SK-N-SH (cell line): Measurements from ENCODE around the gene RERG. TPM values are rescaled to one million over a fixed set of nuclear protein-coding genes. Genes with fewer than 3 reads are reported as not detected.

Experiments
- CTCF ChIA-PET: fragments of 300-600, 350-600 bp; formaldehyde crosslinking; extraction: SDS; loops from one replicate; lab custom pipeline; 2021; lab: Yijun Ruan, JAX
- POLR2A ChIA-PET: fragments of 350-600 bp; sonication (Branson Sonifier 250); formaldehyde crosslinking; extraction: SDS; loops from one replicate; lab custom pipeline; 2020; ENCODE audit warnings: antibody characterized with exemption, inconsistent platforms; lab: Yijun Ruan, JAX
- DNase-seq: peaks from one replicate; pipeline ENCODE4 v3.0.0; 2012
- H2AFZ ChIP-seq: fragments of 200-600 bp; sonication (generic); 2 replicates; pipeline ENCODE4 v1.8.1; 2016; ENCODE audit warnings: antibody characterized with exemption, mild to moderate bottlenecking, low read depth
- H3F3A ChIP-seq: fragments of 200-600 bp; sonication (generic); replicated peaks from 2 replicates; pipeline ENCODE3; 2016; ENCODE audit warnings: antibody characterized with exemption, mild to moderate bottlenecking; ENCODE audit not compliant: insufficient read depth
- H3K27ac ChIP-seq, 2 experiments: fragments of 200-500 bp in 1 of 2; fragments of 200-600 bp in 1 of 2; sonication (Bioruptor generic) in 1 of 2; sonication (generic), shearing (Covaris generic) in 1 of 2; 2 replicates each; pipeline versions ENCODE4 v1.5.1 to v1.6.1; 2014 to 2016; ENCODE audit warnings: low read depth in 2 of 2, inconsistent platforms in 1 of 2, low read length in 1 of 2, mild to moderate bottlenecking in 1 of 2, mixed read lengths in 1 of 2
- H3K27me3 ChIP-seq: fragments of 200-600 bp; sonication (generic), shearing (Covaris generic); 2 replicates; pipeline ENCODE4 v1.6.1; 2016; ENCODE audit warnings: mixed run types; ENCODE audit not compliant: insufficient read depth
- H3K36me3 ChIP-seq, 2 experiments: fragments of 200-500 bp in 1 of 2; fragments of 200-600 bp in 1 of 2; sonication (Bioruptor generic) in 1 of 2; sonication (generic) in 1 of 2; replicated peaks in 1 of 2; 2 replicates each; pipeline versions ENCODE3 to v1.5.1; 2014 to 2016; ENCODE audit warnings: low read length in 1 of 2, mild to moderate bottlenecking in 1 of 2; ENCODE audit not compliant: insufficient read depth in 2 of 2, control insufficient read depth in 1 of 2
- H3K4me1 ChIP-seq, 2 experiments: fragments of 200-500 bp in 1 of 2; fragments of 200-600 bp in 1 of 2; sonication (Bioruptor generic) in 1 of 2; sonication (generic), shearing (Covaris generic) in 1 of 2; 2 replicates each; pipeline versions ENCODE4 v1.5.1 to v1.6.1; 2014 to 2016; ENCODE audit warnings: low read depth in 1 of 2, low read length in 1 of 2, mixed run types in 1 of 2; ENCODE audit not compliant: insufficient read depth in 2 of 2, control insufficient read depth in 1 of 2
- H3K4me2 ChIP-seq: fragments of 200-600 bp; sonication (generic), shearing (Covaris generic); 2 replicates; pipeline ENCODE4 v1.6.1; 2017; ENCODE audit warnings: mixed run types
- H3K4me3 ChIP-seq, 2 experiments: fragments of 200-500 bp in 1 of 2; fragments of 200-600 bp in 1 of 2; sonication (Bioruptor generic) in 1 of 2; sonication (generic), shearing (Covaris generic) in 1 of 2; 2 replicates each; pipeline versions ENCODE4 v1.5.1 to v1.8.1; 2014 to 2016; ENCODE audit warnings: low read depth in 2 of 2, inconsistent platforms in 1 of 2, low read length in 1 of 2, mild to moderate bottlenecking in 1 of 2, mixed read lengths in 1 of 2, moderate library complexity in 1 of 2
- H3K79me2 ChIP-seq: fragments of 200-600 bp; sonication (generic); 2 replicates; pipeline ENCODE4 v1.8.1; 2017; ENCODE audit warnings: mild to moderate bottlenecking; ENCODE audit not compliant: insufficient read depth
- H3K9ac ChIP-seq: fragments of 200-600 bp; sonication (generic); 2 replicates; pipeline ENCODE4 v1.6.1; 2017; ENCODE audit warnings: mixed run types
- H3K9me2 ChIP-seq: fragments of 200-600 bp; sonication (generic); 2 replicates; pipeline ENCODE4 v1.6.1; 2017; ENCODE audit warnings: mixed run types
- H3K9me3 ChIP-seq: fragments of 200-600 bp; sonication (generic); 2 replicates; pipeline ENCODE4 v1.6.1; 2017; ENCODE audit warnings: mixed run types, mild to moderate bottlenecking, moderate library complexity
- H4K20me1 ChIP-seq: fragments of 200-600 bp; sonication (generic); 2 replicates; pipeline ENCODE4 v1.6.1; 2017; ENCODE audit warnings: mild to moderate bottlenecking, mixed run types; ENCODE audit not compliant: insufficient read depth
- CHD2 ChIP-seq: fragments of 150-350 bp; IDR thresholded peaks from 2 replicates; pipeline ENCODE4 v1.6.1; 2018; ENCODE audit warnings: low read length; ENCODE audit not compliant: partially characterized antibody
- ELF1 ChIP-seq: IDR thresholded peaks from 2 replicates; pipeline ENCODE4 v1.4.0; 2012
- EP300 ChIP-seq, 2 experiments: IDR thresholded peaks; 2 replicates each; pipeline versions ENCODE4 v1.4.0 to v1.6.1; 2012; ENCODE audit warnings: borderline replicate concordance in 1 of 2, low read depth in 1 of 2, low read length in 1 of 2
- FOSL2 ChIP-seq: IDR thresholded peaks from 2 replicates; pipeline ENCODE4 v1.4.0; 2012; ENCODE audit warnings: low read depth, mild to moderate bottlenecking, moderate library complexity, borderline replicate concordance
- FOXJ3 ChIP-seq: sonication (generic); formaldehyde crosslinking; IDR thresholded peaks from 2 replicates; pipeline ENCODE4 v1.5.1; 2020; ENCODE audit warnings: mild to moderate bottlenecking, missing genetic modification reagents
- GATA2 ChIP-seq: sonication (generic); formaldehyde crosslinking; IDR thresholded peaks from 2 replicates; pipeline ENCODE4 v1.5.0; 2020; ENCODE audit warnings: mild to moderate bottlenecking, missing genetic modification reagents
- MEF2A ChIP-seq: IDR thresholded peaks from 2 replicates; pipeline ENCODE4 v1.4.0; 2012; ENCODE audit warnings: low read depth, borderline replicate concordance
- NFIC ChIP-seq: IDR thresholded peaks from 2 replicates; pipeline ENCODE4 v1.4.0; 2012; ENCODE audit warnings: borderline replicate concordance
- NRF1 ChIP-seq: IDR thresholded peaks from 2 replicates; pipeline ENCODE4 v1.6.1; 2012; ENCODE audit warnings: low read depth, mild to moderate bottlenecking, low read length
- POLR2AphosphoS5 ChIP-seq: IDR thresholded peaks from 2 replicates; pipeline ENCODE4 v1.6.1; 2012; ENCODE audit warnings: low read depth, low read length
- RAD21 ChIP-seq: IDR thresholded peaks from 2 replicates; pipeline ENCODE4 v1.6.1; 2012; ENCODE audit warnings: mild to moderate bottlenecking, low read length
- RFX5 ChIP-seq: IDR thresholded peaks from 2 replicates; pipeline ENCODE4 v1.6.1; 2012; ENCODE audit warnings: mild to moderate bottlenecking, improper control_type of control experiment, low read length
- RXRA ChIP-seq: IDR thresholded peaks from 2 replicates; pipeline ENCODE4 v1.4.0; 2012; ENCODE audit warnings: low read depth, mild to moderate bottlenecking, borderline replicate concordance
- SIN3A ChIP-seq: IDR thresholded peaks from 2 replicates; pipeline ENCODE4 v1.6.1; 2012; ENCODE audit warnings: low read depth, mild to moderate bottlenecking, low read length, moderate library complexity, borderline replicate concordance
- TCF12 ChIP-seq: IDR thresholded peaks from 2 replicates; pipeline ENCODE4 v1.4.0; 2012
- TEAD4 ChIP-seq: IDR thresholded peaks from 2 replicates; pipeline ENCODE4 v1.4.0; 2012; ENCODE audit warnings: mild to moderate bottlenecking, borderline replicate concordance; ENCODE audit not compliant: insufficient read depth
- YY1 ChIP-seq: IDR thresholded peaks from 2 replicates; pipeline ENCODE4 v1.4.0; 2012; ENCODE audit warnings: low read depth, mild to moderate bottlenecking
- WGBS: methylation state at CpG from one replicate; pipeline ENCODE4 v1.1.6; 2017; ENCODE audit warnings: low lambda C conversion rate; 5-methylcytosine and 5-hydroxymethylcytosine counted together
- polyA plus RNA-seq, 3 experiments: library from polyadenylated mRNA; depleted of rRNA; stranded (reverse); fragments of >200 nt; gene quantifications; 2 replicates each; pipeline ENCODE4 v1.2.3, GENCODE V29; 2012
- TF ChIP-seq, protein P1 (sequence below): IDR thresholded peaks from 2 replicates; pipeline ENCODE4 v1.4.0; 2012; ENCODE audit warnings: low read depth
- TF ChIP-seq, protein P2 (sequence below): fragments of 200-600 bp; sonication (generic); IDR thresholded peaks from 2 replicates; pipeline ENCODE4 v1.6.1; 2017; ENCODE audit warnings: antibody characterized with exemption, mild to moderate bottlenecking, moderate library complexity
- TF ChIP-seq, protein P3 (sequence below): IDR thresholded peaks from 2 replicates; pipeline ENCODE4 v1.6.1; 2012; ENCODE audit warnings: mild to moderate bottlenecking, low read depth, low read length, moderate library complexity
- TF ChIP-seq, protein P4 (sequence below): IDR thresholded peaks from 2 replicates; pipeline ENCODE4 v1.4.0; 2012; ENCODE audit warnings: low read depth, borderline replicate concordance

RERG gene
- polyA plus RNA-seq, 1 of the 3 experiments (the other 2 are of a cell fraction) = 0.49 TPM

DNA sequence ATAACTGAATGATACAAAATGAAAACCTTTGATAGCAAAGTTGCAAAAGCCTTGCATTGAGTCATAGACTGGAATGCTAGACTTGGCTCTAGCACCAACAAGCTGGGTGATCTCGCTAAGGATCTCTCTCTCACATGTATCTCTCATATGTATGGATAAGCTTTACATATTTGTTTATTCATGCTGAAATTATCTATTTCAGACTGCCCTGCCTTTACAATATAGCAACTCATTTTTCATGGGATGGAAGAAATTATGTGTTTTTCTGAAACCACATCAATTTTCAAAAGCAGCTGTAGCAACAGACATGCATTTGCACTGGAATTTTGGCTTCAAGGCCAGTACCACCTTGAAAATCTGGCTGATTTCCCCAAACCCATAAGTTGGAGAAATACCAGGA is 11.4 kb downstream of the RERG start:
- POLR2A ChIA-PET = no interaction called here

DNA sequence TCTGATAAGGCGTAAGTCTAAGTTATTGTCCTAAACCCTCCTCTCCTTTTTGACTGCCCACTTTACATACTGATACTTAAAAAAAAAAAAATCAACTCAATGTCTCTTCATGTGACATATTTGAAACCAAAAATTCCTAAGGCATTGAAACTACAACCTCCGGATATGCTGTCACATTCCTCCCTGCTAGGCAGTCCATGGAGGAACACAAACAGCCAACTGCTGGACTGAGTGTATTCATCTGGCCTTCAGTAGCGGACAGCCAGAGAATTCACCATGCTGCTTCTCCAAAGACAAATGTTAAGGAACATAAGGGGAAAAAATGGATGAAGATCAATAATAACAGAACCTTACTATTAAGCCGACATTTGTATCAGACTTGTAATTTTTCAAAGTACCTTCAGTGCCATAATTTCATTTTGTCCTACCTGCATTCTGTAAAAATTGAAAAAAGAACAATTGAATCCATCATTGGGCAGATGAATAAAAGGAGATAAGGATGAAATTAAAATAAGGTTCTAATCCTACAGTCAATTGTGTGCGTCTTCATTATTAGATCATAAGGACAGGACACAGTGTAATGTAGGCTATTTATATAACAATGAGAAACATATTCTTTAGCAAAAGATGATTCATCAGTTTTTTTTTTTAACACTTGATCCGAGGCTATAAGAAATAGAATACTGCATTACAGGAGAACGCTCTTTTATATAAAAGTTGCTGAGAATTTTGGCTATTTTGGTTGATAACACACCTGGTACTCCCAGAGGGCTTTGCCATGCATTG is 12.2 kb downstream of the RERG start:
- no peak overlapping the region for H2AFZ ChIP-seq
- TF ChIP-seq FOSL2 (no peak), MEF2A (no peak), YY1 (no peak), FOXJ3 (CRISPR knock-in tag) (no peak), NFIC (no peak), NRF1 (no peak), RXRA (no peak), GATA2 (CRISPR knock-in tag) (no peak), SIN3A (no peak), RAD21 (no peak), RFX5 (no peak), ELF1 (no peak), EP300 (IDR thresholded peaks at IDR 0.05; ENCODE audit: borderline replicate concordance in 1 of 2, low read depth in 1 of 2, low read length in 1 of 2) (no peak), TEAD4 (no peak)
- TF ChIP-seq, protein P1, sequence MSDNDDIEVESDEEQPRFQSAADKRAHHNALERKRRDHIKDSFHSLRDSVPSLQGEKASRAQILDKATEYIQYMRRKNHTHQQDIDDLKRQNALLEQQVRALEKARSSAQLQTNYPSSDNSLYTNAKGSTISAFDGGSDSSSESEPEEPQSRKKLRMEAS = no peak
- TF ChIP-seq, protein P2, sequence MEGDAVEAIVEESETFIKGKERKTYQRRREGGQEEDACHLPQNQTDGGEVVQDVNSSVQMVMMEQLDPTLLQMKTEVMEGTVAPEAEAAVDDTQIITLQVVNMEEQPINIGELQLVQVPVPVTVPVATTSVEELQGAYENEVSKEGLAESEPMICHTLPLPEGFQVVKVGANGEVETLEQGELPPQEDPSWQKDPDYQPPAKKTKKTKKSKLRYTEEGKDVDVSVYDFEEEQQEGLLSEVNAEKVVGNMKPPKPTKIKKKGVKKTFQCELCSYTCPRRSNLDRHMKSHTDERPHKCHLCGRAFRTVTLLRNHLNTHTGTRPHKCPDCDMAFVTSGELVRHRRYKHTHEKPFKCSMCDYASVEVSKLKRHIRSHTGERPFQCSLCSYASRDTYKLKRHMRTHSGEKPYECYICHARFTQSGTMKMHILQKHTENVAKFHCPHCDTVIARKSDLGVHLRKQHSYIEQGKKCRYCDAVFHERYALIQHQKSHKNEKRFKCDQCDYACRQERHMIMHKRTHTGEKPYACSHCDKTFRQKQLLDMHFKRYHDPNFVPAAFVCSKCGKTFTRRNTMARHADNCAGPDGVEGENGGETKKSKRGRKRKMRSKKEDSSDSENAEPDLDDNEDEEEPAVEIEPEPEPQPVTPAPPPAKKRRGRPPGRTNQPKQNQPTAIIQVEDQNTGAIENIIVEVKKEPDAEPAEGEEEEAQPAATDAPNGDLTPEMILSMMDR = no peak
- TF ChIP-seq, protein P3, sequence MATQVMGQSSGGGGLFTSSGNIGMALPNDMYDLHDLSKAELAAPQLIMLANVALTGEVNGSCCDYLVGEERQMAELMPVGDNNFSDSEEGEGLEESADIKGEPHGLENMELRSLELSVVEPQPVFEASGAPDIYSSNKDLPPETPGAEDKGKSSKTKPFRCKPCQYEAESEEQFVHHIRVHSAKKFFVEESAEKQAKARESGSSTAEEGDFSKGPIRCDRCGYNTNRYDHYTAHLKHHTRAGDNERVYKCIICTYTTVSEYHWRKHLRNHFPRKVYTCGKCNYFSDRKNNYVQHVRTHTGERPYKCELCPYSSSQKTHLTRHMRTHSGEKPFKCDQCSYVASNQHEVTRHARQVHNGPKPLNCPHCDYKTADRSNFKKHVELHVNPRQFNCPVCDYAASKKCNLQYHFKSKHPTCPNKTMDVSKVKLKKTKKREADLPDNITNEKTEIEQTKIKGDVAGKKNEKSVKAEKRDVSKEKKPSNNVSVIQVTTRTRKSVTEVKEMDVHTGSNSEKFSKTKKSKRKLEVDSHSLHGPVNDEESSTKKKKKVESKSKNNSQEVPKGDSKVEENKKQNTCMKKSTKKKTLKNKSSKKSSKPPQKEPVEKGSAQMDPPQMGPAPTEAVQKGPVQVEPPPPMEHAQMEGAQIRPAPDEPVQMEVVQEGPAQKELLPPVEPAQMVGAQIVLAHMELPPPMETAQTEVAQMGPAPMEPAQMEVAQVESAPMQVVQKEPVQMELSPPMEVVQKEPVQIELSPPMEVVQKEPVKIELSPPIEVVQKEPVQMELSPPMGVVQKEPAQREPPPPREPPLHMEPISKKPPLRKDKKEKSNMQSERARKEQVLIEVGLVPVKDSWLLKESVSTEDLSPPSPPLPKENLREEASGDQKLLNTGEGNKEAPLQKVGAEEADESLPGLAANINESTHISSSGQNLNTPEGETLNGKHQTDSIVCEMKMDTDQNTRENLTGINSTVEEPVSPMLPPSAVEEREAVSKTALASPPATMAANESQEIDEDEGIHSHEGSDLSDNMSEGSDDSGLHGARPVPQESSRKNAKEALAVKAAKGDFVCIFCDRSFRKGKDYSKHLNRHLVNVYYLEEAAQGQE = no peak

More for the DNA sequence above, 11.4 kb downstream of the RERG start:
- H3K4me3 ChIP-seq = no peak overlapping the region
- no peak for DNase-seq
- H4K20me1 ChIP-seq = no peaks in the 10 kb centered on the region
- H3K4me2 ChIP-seq = peak overlapping the region; percentile 46; the same call in 1 of the 2 replicates
- no peak overlapping the region for H2AFZ ChIP-seq
- H3F3A ChIP-seq = peaks cover 12% of the 10 kb centered on the region
- H3K9ac ChIP-seq = no peak overlapping the region
- H3K9me2 ChIP-seq = no peaks in the 10 kb centered on the region
- TF ChIP-seq POLR2AphosphoS5 = no peak
- no peak for TF ChIP-seq CHD2
- TF ChIP-seq, protein P4, sequence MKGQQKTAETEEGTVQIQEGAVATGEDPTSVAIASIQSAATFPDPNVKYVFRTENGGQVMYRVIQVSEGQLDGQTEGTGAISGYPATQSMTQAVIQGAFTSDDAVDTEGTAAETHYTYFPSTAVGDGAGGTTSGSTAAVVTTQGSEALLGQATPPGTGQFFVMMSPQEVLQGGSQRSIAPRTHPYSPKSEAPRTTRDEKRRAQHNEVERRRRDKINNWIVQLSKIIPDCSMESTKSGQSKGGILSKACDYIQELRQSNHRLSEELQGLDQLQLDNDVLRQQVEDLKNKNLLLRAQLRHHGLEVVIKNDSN = no peak
- 0 out of 2 replicates have a peak, but pooled peaks have one; percentile 33 for TF ChIP-seq FOSL2
- peak; percentile 51; the same call in 1 of the 2 replicates for TF ChIP-seq NFIC
- TF ChIP-seq SIN3A = no peak
- TF ChIP-seq TCF12 = peak; percentile 63
- TF ChIP-seq TEAD4 = no peak
- no peak for TF ChIP-seq GATA2 (CRISPR knock-in tag)
- TF ChIP-seq, all 33 proteins: peak for 3
- H3K9me3 ChIP-seq = no peaks in the 10 kb centered on the region
- CTCF ChIA-PET = no interaction called here
- no peaks in the 10 kb centered on the region for H3K36me3 ChIP-seq
- WGBS = 26% methylated on average over 1 of the region's 1 CpG
- no peaks in the 10 kb centered on the region for H3K4me1 ChIP-seq
- H3K27me3 ChIP-seq = no peaks in the 10 kb centered on the region
- peak overlapping the region in 1 of 2 experiments; percentile 70; a peak in 3 of 4 replicates for H3K27ac ChIP-seq
- H3K79me2 ChIP-seq = no peaks in the 10 kb centered on the region

More for the DNA sequence above, 12.2 kb downstream of the RERG start:
- Histone ChIP-seq H3K4me2 (peak overlapping the region; percentile 46), H3F3A (peaks cover 12% of the 10 kb centered on the region), H3K9me3 (no peaks in the 10 kb centered on the region), H3K79me2 (no peaks in the 10 kb centered on the region), H3K4me1 (no peaks in the 10 kb centered on the region), H3K9me2 (no peaks in the 10 kb centered on the region), H3K4me3 (no peak overlapping the region), H3K36me3 (no peaks in the 10 kb centered on the region), H3K9ac (no peak overlapping the region), H3K27ac (peak overlapping the region; percentile 55 to 70; a peak in 3 of 4 replicates), H4K20me1 (no peaks in the 10 kb centered on the region), H3K27me3 (no peaks in the 10 kb centered on the region)
- CTCF ChIA-PET = interaction anchor here (3.8 kb wide), 1 partner anchor 11 kb away, joined by 36 read pairs; the partner anchor contains the start of gene RERG
- DNase-seq = no peak
- 35% methylated on average over 7 of the region's 7 CpGs for WGBS
- POLR2A ChIA-PET = no interaction called here
